ENCODE results near the gene DXO. TPM values are rescaled to one million over a fixed set of nuclear protein-coding genes. Genes with fewer than 3 reads are reported as not detected.
"Not testable (repeated sequence)": the region's sequence is repeated elsewhere in the genome, so short reads cannot be mapped to it uniquely, and the experiment has no call there.

The DXO gene
- total and polyA plus RNA-seq, 3 experiments from 2014 or later: 13.8 to 16.8 (median 15.8) TPM

GRCh38 chr6:31940256-31940664 is 31.7 kb downstream of the DXO start:
- ChIA-PET CTCF (no interaction called here), POLR2A (no interaction called here)
- no peaks in the 10 kb centered on the region for H3K9me3 Mint-ChIP-seq
- H3K27ac Mint-ChIP-seq: peak overlapping the region in 1 of 8 donors; percentile 71
- no peaks in the 10 kb centered on the region for H3K36me3 Mint-ChIP-seq
- no peaks in the 10 kb centered on the region for H3K4me1 Mint-ChIP-seq
- no peak overlapping the region for H3K4me3 ChIP-seq (ENCODE audit: low read length)
- H3K36me3 ChIP-seq (ENCODE audit: insufficient read depth, low read length): no peaks in the 10 kb centered on the region
- peaks cover 14 to 31% of the 10 kb centered on the region in 2 donors for H3K27me3 Mint-ChIP-seq
- H3K27me3 ChIP-seq (ENCODE audit: insufficient read depth, low read length, poor library complexity, severe bottlenecking): peaks cover 3% of the 10 kb centered on the region
- H3K4me3 Mint-ChIP-seq: no peak overlapping the region
- H3K4me1 ChIP-seq (ENCODE audit: insufficient read depth, low read length): no peaks in the 10 kb centered on the region
- DNase-seq: no peak
- no peaks in the 10 kb centered on the region for H3K9me3 ChIP-seq (ENCODE audit: low read length)
- no peak overlapping the region for H3K27ac ChIP-seq (ENCODE audit: low read depth, low read length)

DNA sequence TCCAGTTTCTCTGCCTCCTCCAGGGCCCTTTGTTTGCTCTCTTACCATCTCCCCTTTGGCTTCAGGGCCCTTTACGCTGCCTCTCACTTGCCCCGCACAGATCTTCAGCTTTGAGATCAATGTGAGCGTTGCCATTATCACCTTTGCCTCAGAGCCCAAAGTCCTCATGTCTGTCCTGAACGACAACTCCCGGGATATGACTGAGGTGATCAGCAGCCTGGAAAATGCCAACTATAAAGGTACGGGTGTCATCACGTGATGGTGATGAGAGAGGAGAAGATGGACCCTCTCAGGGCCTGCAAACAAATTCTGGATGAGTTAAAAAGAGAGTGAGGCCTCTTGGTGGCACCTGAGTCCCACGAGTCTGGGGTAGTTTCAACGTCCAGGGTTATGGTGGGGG is 36.1 kb downstream of the DXO start:
- Histone ChIP-seq H3K36me3 (ENCODE audit: insufficient read depth, low read length) (no peaks in the 10 kb centered on the region), H3K4me1 (ENCODE audit: insufficient read depth, low read length) (no peaks in the 10 kb centered on the region), H3K4me3 (ENCODE audit: low read length) (no peak overlapping the region), H3K9me3 (ENCODE audit: low read length) (no peaks in the 10 kb centered on the region), H3K27me3 (ENCODE audit: insufficient read depth, low read length, poor library complexity, severe bottlenecking) (peaks cover 4% of the 10 kb centered on the region), H3K27ac (ENCODE audit: low read depth, low read length) (no peak overlapping the region)
- peaks cover 6 to 14% of the 10 kb centered on the region in 2 donors for H3K27me3 Mint-ChIP-seq
- H3K4me3 Mint-ChIP-seq: no peak overlapping the region
- no peak for DNase-seq
- ChIA-PET POLR2A (no interaction called here), CTCF (no interaction called here)
- H3K9me3 Mint-ChIP-seq: no peaks in the 10 kb centered on the region
- no peaks in the 10 kb centered on the region for H3K4me1 Mint-ChIP-seq
- no peaks in the 10 kb centered on the region for H3K36me3 Mint-ChIP-seq
- peak overlapping the region in 1 of 8 donors; percentile 24 for H3K27ac Mint-ChIP-seq

GRCh38 chr6:31935021-31935420 is 36.9 kb downstream of the DXO start:
- Mint-ChIP-seq H3K4me1 (no peaks in the 10 kb centered on the region), H3K9me3 (no peaks in the 10 kb centered on the region), H3K36me3 (no peaks in the 10 kb centered on the region), H3K4me3 (no peak overlapping the region), H3K27ac (no peak overlapping the region), H3K27me3 (peaks cover 4 to 7% of the 10 kb centered on the region in 2 donors)
- CTCF ChIA-PET: no interaction called here
- no peaks in the 10 kb centered on the region for H3K4me1 ChIP-seq (ENCODE audit: insufficient read depth, low read length)
- no peak overlapping the region for H3K27ac ChIP-seq (ENCODE audit: low read depth, low read length)
- H3K27me3 ChIP-seq (ENCODE audit: insufficient read depth, low read length, poor library complexity, severe bottlenecking): peaks cover 4% of the 10 kb centered on the region
- no peaks in the 10 kb centered on the region for H3K36me3 ChIP-seq (ENCODE audit: insufficient read depth, low read length)
- POLR2A ChIA-PET: no interaction called here
- DNase-seq: no peak
- no peaks in the 10 kb centered on the region for H3K9me3 ChIP-seq (ENCODE audit: low read length)
- no peak overlapping the region for H3K4me3 ChIP-seq (ENCODE audit: low read length)

GRCh38 chr6:31933537-31933936 is 38.4 kb downstream of the DXO start:
- H3K36me3 ChIP-seq (ENCODE audit: insufficient read depth, low read length): no peaks in the 10 kb centered on the region
- H3K9me3 ChIP-seq (ENCODE audit: low read length): no peaks in the 10 kb centered on the region
- ChIA-PET POLR2A (no interaction called here), CTCF (no interaction called here)
- no peaks in the 10 kb centered on the region for H3K4me1 ChIP-seq (ENCODE audit: insufficient read depth, low read length)
- Mint-ChIP-seq H3K4me3 (no peak overlapping the region), H3K36me3 (no peaks in the 10 kb centered on the region), H3K27me3 (peaks cover 3 to 11% of the 10 kb centered on the region in 2 donors), H3K9me3 (no peaks in the 10 kb centered on the region), H3K4me1 (no peaks in the 10 kb centered on the region), H3K27ac (peak overlapping the region in 1 of 8 donors; percentile 32)
- H3K27me3 ChIP-seq (ENCODE audit: insufficient read depth, low read length, poor library complexity, severe bottlenecking): peaks cover 4% of the 10 kb centered on the region
- H3K27ac ChIP-seq (ENCODE audit: low read depth, low read length): no peak overlapping the region
- DNase-seq: no peak
- no peak overlapping the region for H3K4me3 ChIP-seq (ENCODE audit: low read length)

GRCh38 chr6:31932137-31932536 is 39.8 kb downstream of the DXO start:
- POLR2A ChIA-PET; DNase-seq; H3K27ac ChIP-seq (ENCODE audit: low read depth, low read length); H3K27me3 ChIP-seq (ENCODE audit: insufficient read depth, low read length, poor library complexity, severe bottlenecking); H3K4me3 Mint-ChIP-seq; H3K9me3 Mint-ChIP-seq; H3K9me3 ChIP-seq (ENCODE audit: low read length); H3K4me1 ChIP-seq (ENCODE audit: insufficient read depth, low read length); CTCF ChIA-PET; H3K4me1 Mint-ChIP-seq; H3K36me3 Mint-ChIP-seq; H3K27ac Mint-ChIP-seq; H3K36me3 ChIP-seq (ENCODE audit: insufficient read depth, low read length); H3K4me3 ChIP-seq (ENCODE audit: low read length): not testable (repeated sequence)
- H3K27me3 Mint-ChIP-seq: peaks cover 3 to 12% of the 10 kb centered on the region in 2 donors

GRCh38 chr6:31930962-31931361 is 41.0 kb downstream of the DXO start:
- no peaks in the 10 kb centered on the region for H3K36me3 Mint-ChIP-seq
- no peaks in the 10 kb centered on the region for H3K9me3 Mint-ChIP-seq
- ChIA-PET POLR2A (no interaction called here), CTCF (no interaction called here)
- no peak overlapping the region for H3K27ac ChIP-seq (ENCODE audit: low read depth, low read length)
- H3K27me3 ChIP-seq (ENCODE audit: insufficient read depth, low read length, poor library complexity, severe bottlenecking): peaks cover 4% of the 10 kb centered on the region
- DNase-seq: no peak
- no peaks in the 10 kb centered on the region for H3K4me1 ChIP-seq (ENCODE audit: insufficient read depth, low read length)
- H3K27ac Mint-ChIP-seq: no peak overlapping the region
- no peaks in the 10 kb centered on the region for H3K4me1 Mint-ChIP-seq
- H3K36me3 ChIP-seq (ENCODE audit: insufficient read depth, low read length): no peaks in the 10 kb centered on the region
- H3K9me3 ChIP-seq (ENCODE audit: low read length): no peaks in the 10 kb centered on the region
- no peak overlapping the region for H3K4me3 ChIP-seq (ENCODE audit: low read length)
- no peak overlapping the region for H3K4me3 Mint-ChIP-seq
- H3K27me3 Mint-ChIP-seq: peaks cover 3 to 12% of the 10 kb centered on the region in 2 donors

DNA sequence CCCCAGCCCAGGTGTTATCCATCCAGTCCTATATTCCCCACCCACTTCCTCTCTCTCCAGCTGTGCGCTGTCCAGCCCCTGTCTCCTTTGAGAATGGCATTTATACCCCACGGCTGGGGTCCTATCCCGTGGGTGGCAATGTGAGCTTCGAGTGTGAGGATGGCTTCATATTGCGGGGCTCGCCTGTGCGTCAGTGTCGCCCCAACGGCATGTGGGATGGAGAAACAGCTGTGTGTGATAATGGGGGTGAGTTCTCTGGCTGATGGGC is 43.3 kb downstream of the DXO start:
- Histone ChIP-seq H3K27ac (ENCODE audit: low read depth, low read length) (no peak overlapping the region), H3K4me3 (ENCODE audit: low read length) (no peak overlapping the region), H3K36me3 (ENCODE audit: insufficient read depth, low read length) (no peaks in the 10 kb centered on the region), H3K9me3 (ENCODE audit: low read length) (no peaks in the 10 kb centered on the region), H3K27me3 (ENCODE audit: insufficient read depth, low read length, poor library complexity, severe bottlenecking) (peaks cover 2% of the 10 kb centered on the region), H3K4me1 (ENCODE audit: insufficient read depth, low read length) (no peaks in the 10 kb centered on the region)
- ChIA-PET CTCF (no interaction called here), POLR2A (no interaction called here)
- H3K27ac Mint-ChIP-seq: peak overlapping the region in 1 of 8 donors; percentile 85
- DNase-seq: no peak
- H3K27me3 Mint-ChIP-seq: peaks cover 0 to 10% of the 10 kb centered on the region in 2 donors
- H3K36me3 Mint-ChIP-seq: no peaks in the 10 kb centered on the region
- no peaks in the 10 kb centered on the region for H3K4me1 Mint-ChIP-seq
- no peak overlapping the region for H3K4me3 Mint-ChIP-seq
- no peaks in the 10 kb centered on the region for H3K9me3 Mint-ChIP-seq

GRCh38 chr6:31927863-31928671 is 43.9 kb downstream of the DXO start:
- H3K27ac Mint-ChIP-seq: peak overlapping the region in 1 of 8 donors; percentile 85
- Histone ChIP-seq H3K27me3 (ENCODE audit: insufficient read depth, low read length, poor library complexity, severe bottlenecking) (no peaks in the 10 kb centered on the region), H3K4me3 (ENCODE audit: low read length) (no peak overlapping the region), H3K36me3 (ENCODE audit: insufficient read depth, low read length) (no peaks in the 10 kb centered on the region), H3K27ac (ENCODE audit: low read depth, low read length) (no peak overlapping the region), H3K4me1 (ENCODE audit: insufficient read depth, low read length) (no peaks in the 10 kb centered on the region), H3K9me3 (ENCODE audit: low read length) (no peaks in the 10 kb centered on the region)
- H3K4me1 Mint-ChIP-seq: no peaks in the 10 kb centered on the region
- no peaks in the 10 kb centered on the region for H3K9me3 Mint-ChIP-seq
- no peak for DNase-seq
- H3K36me3 Mint-ChIP-seq: no peaks in the 10 kb centered on the region
- ChIA-PET POLR2A (no interaction called here), CTCF (no interaction called here)
- H3K27me3 Mint-ChIP-seq: peaks cover 0 to 10% of the 10 kb centered on the region in 2 donors
- no peak overlapping the region for H3K4me3 Mint-ChIP-seq
